Activated CD4-positive, alpha-beta T cell treated with anti-CD3 and anti-CD28 coated beads for 4 hours (primary cell): ENCODE results near the gene TMPRSS7.

Source experiments
- DNase-seq, 2 donors: peaks; one replicate each; pipeline ENCODE4 v3.0.0-alpha.2; 2020

TMPRSS7 gene

DNA sequence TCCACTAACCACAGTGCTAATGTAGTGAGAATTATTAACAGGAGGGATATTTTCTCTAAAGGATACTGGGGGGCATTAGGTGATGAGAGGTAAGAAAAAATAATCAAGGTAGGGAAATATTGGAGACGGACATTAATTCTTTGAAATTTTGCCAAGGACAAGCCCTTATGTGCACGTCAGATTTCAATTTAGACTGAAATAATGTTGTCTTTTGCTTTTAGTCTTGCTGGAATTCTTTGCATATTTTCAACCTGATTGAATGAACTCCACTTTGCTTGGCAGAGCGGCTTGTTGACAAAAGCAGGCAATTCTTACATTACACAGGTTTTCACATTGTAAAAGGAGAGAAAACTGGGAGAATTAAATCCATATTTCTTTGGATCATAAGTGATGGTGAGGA lies 26.6 kb downstream of the TMPRSS7 start:
- DNase-seq: no peak

DNA sequence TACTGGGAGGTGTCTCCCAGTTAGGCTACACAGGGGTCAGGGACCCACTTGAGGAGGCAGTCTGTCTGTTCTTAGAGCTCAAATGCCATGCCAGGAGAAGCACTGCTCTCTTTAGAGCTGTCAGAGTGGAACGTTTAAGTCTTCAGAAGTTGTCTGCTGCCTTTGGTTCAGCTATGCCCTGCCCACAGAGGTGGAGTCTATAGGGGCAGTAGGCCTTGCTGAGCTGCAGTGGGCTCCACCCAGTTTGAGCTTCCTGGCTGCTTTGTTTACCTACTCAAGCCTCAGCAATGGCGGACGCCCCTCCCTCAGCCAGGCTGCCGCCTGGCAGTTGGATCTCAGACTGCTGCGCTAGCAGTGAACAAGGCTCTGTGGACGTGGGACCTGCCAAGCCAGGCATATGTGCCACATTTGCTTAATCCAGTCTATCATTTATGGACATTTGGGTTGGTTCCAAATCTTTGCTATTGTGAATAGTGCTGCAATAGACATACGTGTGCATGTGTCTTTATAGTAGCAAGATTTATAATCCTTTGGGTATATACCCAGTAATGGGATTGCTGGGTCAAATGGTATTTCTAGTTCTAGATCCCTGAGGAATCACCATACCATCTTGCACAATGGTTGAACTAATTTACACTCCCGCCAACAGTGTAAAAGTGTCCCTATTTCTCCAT lies 38.0 kb downstream of the TMPRSS7 start:
- peak; percentile 51 to 54 for DNase-seq

DNA sequence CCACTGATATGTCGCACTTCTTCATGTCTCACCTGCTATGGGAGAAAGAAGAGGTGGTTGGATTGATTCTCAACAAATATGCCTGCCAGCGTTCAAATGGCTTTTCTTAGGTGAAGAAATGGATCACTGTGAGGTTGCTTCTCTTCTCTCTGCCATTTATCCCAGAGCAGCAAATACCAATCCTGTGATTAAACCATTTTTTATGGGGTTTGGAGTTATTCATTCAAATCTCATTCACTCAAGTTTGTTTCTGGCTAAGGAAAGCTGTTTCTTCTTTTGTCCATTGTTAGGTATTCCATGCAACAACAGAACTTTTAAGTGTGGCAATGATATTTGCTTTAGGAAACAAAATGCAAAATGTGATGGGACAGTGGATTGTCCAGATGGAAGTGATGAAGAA lies 39.5 kb downstream of the TMPRSS7 start:
- no peak for DNase-seq

DNA sequence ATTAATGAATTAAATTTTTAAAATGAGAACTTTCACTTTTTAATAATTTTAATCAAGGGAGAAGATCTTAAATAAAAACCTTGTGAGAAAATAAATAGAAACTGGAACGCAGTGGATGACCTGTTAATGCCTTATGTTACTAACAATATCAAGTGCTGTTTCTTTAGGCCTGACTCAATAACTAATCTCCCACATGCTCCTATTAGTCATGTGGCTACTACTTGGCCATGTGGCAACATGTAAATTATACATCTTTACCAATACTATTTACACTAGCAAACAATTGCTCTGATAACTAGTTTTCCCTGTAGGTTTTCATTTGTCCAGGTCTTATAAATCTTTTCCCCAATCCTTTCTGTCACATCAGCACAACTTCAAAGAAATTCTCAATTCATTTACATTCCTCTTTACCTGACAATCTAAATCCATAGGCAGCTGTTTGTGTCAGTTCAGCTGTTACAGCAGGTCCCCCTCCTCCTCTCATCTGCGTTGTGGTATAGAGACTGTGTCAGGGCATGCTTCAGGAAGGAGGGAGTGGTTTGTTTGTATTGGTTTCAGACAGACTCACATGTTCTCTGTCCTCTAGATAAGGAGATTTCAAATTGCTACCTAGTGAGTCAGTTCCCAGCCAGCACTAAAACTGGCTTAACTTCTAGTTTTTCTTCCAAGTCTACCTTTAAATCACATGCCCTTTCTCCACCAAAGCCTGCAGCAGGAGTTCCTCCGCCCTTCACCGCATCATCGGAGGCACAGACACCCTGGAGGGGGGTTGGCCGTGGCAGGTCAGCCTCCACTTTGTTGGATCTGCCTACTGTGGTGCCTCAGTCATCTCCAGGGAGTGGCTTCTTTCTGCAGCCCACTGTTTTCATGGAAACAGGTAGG lies 40.3 kb downstream of the TMPRSS7 start:
- peak in 1 of 2 donors; percentile 19 for DNase-seq

DNA sequence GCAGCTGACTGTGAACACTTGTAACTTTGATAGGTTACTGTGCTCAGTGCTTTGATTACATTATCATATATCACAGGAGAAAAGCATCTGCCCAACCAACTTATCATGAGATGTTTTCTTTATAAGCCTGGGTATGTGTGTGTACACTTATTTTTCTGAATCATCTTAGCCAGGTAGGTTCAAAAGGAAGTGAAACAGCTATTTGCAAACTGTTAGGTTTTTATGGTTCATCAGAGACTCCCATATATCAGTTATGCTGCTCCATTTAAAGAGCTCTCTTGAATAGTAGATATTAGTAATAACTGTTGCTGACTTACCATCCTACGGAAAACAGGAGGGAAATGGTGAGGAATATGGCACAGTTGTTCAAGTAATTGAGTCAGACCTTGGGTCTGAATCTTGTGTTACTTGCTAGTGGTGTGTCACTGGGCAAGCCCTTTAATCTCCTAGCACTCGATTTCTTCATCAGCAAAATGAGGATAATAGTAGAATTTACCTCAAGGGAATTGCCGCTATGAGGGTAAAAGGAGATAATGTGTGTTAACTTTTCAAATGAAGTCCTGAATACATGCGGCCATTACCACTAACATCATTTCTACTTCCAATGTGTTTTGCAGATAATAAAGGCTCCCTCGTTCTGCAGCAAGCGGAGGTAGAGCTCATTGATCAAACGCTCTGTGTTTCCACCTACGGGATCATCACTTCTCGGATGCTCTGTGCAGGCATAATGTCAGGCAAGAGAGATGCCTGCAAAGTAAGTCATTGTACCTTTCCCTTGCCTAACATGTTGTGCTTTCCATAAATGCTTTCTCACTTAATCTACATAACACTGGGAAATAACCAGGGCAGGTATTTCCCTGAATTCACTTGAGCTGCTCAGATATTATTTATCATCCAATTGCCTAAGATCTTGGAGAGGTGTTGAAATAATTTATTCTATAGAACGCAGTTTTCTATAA lies 43.9 kb downstream of the TMPRSS7 start:
- DNase-seq: no peak

DNA sequence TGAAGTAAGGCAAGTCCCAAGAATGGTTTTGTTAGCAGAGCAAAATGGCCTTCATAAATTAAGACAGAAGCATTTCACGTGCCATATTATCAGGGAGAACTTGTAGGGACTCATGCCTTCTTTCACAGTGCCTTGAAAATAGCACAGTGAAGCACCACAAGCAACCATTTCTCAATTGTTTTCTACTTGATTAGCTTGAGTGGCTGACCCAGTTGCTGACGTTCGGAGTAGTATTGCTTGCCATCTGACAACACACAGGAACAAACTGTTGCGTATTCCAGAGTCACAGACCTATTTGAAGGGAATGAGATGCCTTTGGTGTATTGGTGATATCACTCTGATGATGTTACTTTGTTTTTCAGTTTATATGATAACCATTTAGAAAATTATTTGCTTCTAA lies 48.7 kb downstream of the TMPRSS7 start:
- no peak for DNase-seq

DNA sequence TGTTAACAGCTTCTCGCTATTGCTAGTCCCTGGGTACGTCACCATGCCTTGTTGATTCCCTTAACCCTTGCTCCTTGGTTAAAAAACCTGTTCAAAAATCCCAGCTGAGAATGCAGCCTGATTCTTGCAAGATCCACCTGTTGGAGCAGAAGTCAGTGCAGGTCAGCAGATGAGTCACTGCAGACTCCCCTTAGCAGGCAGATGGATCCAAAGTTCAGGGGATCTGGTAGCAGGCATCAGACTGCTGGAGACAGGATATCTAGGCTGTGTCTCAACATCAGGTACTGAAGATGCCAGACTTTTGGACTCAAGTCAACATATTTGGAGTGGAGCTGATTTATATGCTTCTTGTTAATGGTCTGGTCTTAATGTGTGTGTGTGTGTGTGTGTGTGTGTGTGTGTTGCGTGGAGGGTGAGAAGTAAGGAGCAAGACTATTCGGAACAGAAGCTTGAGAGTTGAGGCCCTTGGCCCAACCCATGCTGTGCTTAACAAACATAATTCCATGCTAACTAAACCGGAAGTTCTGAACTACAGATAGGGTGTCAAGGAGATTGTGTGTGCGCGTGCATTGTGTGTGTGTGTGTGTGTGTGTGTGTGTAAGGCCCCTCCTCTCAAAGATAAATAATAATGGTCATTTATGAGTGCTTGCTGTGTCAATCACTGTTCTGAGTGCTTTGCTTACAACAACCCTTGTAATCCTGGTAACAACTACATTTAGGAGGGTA lies 50.6 kb downstream of the TMPRSS7 start:
- no peak for DNase-seq

DNA sequence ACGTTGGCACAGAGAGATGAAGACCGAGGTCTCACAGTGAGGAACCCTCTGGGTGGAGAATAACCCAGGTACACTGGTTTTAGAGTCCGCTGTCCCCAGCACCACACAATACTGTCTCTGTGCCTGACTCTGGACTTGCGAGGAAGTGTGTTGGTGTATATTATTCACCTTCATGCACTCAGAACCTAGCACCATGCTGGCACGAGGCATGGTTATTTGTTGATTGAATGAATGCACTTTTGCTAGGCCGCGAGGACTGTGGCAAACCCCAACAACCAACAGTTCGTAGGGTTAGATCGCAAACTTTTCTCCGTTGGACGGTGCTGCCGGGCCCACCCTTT lies 51.2 kb downstream of the TMPRSS7 start:
- DNase-seq: no peak

DNA sequence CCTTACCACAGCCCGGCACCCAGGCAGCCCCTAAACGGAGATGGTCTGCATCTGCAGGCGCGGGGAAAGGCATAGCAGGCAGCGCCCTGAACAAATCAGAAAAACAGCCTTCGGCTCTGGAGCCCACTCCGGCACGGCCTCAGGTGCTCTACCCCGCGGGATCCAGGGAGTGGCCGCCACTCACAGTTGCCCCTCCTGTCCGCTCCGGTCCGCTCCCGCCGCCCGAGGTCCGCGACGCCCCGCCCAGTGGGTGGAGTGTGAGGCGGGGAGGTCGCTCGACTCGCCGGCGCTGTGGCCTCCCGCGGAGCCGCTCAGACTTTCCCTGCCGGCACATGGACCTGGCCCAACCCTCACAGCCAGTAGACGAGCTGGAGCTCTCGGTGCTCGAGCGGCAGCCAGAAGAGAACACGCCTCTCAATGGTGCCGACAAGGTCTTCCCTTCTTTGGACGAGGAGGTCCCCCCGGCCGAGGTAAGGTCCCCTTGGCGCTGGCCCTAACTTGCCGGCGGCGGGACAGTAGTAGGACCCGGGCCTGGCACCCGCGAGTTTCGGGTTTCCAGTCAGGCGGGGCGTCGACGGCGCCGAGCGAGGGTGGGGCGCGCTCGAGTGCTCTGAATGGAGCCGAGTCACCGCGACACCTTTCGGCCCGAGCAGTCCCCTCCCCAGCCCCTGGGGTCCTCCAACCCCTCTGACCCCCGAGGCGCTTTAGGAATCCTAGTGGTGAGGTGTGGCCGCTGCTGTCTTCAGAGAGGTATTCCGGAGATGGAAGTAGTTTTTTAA lies 51.7 kb downstream of the TMPRSS7 start, which contains the start of gene C3orf52:
Gene C3orf52, plus strand, starts transcription at position 314 of the 779 bp plus-strand sequence. Its CDS starts 19 bp downstream, at position 333.
- DNase-seq: peak; percentile 42 to 49

DNA sequence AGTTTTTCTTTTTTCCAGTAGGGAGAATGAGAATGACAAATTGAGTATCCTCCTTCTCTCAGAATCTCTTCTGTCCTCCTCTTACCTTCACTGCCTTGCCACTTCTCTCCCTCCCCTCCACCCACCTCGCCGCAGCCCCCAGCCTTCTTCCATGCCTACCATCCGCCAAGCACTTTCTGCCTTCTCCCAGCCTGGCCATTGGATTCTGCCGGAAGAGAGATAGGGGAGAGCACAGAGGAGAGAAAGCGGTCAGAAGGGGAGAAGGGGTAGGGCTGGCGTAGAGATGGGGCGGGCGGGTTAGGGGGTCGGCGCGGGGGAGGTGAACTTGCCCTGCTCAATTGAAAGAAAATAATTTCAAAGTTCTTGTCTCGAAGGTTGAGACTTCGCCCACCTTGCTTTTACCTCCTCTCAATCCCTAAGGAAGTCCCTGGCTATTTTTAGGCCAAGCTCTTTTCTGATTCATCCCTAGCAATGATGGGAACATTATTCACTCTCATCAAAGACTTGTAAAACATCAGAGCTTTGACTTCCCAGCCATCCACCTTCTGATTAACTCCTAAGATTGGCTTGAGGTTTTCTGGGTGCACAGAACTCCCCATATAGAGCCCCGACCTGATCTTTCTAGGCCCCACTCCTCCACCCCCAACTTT lies 52.5 kb downstream of the TMPRSS7 start:
- no peak for DNase-seq

DNA sequence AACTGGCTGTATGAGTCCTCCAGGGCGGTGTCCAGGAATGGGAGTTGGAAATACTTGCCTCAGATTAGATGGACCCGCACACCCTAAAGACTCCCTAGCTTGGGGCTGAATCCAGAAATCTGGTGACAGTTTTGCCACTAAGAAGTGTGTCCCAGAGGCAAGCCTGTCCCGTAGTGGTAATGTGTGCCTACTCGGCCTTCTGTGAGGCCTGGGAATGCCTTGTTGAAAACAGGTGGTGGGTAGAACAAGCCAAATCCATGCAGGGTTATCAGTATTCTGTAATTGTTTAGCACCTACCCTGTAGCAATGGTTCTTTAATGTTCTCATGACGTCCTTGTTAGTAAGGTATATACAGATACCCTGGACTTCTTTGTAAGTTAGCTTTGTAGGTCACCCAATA lies 53.2 kb downstream of the TMPRSS7 start:
- DNase-seq: no peak

DNA sequence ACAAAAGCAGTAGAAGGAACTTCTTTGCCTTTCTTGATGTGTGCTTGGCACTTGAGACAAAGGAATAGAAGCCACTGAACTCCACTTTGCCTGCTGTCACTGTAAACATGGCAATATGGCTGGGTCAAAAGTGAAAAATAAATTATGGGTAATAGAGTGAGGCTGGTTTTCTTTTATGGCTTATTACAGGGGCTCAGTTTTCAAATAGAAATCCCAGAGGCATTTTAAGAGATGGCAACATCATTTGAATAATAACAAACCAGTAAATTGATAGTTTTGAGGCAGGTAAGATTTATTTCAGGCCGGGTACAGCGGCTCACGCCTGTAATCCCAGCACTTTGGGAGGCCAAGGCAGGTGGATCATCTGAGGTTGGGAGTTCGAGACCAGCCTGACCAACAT lies 54.4 kb downstream of the TMPRSS7 start:
- DNase-seq: no peak

DNA sequence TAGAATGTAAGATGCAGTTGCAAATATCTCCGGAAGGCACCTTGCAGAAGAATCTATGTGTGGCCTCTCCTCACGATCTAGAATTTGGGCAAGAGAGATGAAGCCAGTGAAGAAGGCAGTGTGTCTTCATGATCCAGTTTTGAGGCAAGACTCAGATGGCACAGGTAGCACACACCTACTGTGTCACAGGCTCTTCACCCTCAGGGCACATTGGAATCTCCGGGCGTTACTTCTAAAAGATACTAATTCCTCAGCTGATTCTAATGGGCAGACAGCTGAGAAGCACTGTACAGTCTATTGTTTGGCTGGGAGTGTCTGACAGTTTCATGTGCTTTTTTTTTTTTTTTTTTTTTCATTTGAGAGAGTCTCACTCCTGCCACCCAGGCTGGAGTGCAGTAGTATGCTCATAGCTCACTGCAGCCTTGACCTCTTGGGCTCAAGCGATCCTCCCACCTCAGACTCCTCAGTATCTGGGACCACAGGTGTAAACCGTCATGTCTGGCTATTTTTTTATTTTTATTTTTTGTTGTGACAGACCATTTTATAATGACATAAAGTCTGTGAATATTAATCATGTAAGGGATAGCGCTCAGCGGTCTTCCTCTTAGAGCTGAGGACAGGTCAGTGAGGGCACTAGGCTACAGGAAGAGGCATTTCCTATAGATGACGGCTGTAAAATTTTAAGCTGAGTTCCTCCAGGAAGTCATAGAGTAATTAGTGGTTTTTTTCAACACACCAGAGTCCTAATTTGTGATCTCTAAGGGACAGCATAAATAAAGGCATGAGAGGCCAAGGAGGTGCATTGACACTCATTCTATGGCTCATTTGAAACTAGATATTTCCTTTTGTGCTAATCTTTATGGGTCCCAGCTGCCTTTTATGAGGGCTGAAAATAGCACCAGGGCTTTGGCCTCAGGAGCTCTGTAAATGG lies 55.7 kb downstream of the TMPRSS7 start:
- DNase-seq: no peak

DNA sequence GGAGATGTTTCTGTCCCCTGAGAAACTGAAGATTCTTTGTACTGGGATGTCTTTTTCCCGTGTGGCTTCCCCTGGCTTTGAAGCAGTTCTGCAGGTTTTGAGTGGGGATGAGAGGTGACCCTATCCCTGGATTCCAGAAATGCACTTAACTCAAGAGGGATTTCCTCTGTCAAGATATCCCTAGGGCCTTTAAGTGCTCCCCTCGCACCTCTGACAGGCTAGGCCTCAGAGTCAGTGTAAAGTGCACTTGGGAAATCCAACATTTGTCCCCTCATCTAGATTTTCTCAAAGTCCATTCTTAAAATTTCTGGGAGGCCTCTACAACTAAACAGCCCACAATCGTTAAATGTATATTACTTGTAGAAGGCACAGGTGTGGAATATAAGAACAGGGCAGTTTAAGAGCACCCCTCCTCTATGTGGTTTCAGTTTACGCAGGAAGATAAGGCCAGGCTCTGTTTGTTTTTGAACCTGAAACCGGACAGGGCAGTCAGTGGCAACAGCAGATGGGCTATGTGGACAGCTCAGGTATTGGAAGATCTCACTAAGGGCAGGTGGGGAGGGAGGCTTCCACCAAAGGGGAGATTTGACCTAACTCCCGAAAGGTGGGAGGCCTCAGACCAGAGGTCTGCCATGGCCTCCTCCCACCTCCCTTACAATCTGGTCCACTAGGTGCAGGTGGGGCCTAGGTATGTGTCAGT lies 56.5 kb downstream of the TMPRSS7 start:
- DNase-seq: no peak

DNA sequence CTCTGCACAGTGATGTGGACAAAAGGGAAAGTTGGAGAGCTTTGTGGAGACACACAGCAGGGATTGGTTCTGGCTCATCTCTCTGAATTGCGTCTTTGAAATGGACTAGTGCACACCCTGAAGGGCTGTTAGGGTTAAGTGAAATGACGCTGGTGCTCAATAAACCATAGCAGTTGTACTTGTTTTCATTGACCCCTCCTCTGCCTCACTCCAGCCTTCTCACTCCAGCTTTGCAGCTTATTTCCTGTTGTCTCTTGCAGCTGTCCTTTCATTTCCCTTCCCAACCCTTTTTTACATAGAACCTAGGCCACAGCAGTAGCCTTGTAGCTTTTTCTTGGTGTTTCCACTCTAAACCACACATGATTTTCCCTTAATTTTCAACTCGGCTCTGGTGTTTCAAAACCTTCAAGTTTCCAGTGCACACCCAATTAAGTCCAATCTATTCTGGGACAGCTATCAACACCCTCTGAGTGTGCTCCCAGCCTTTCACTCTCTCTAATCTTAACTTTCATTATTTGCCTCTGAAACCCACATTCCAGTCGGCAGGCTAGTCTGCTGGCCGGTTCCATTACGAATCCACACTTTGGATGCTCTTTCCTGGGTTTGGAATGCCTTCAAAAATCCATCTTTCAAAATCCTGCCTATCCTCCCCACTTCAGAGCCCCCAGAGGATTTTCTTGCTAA lies 58.1 kb downstream of the TMPRSS7 start:
- no peak for DNase-seq

DNA sequence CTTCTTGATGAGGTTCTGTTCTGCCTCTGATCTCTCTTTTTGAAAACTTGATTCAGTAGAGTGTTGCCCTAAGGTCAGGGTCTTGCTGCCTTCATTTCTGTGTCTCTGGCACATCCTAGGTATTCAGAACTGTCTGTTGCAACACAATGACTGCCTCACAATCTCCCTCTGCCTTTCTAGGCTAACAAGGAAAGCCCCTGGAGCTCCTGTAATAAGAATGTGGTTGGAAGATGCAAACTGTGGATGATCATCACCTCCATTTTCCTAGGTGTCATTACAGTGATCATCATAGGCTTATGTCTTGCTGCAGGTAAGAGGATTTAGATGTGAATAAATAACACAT lies 58.6 kb downstream of the TMPRSS7 start:
- DNase-seq: no peak

DNA sequence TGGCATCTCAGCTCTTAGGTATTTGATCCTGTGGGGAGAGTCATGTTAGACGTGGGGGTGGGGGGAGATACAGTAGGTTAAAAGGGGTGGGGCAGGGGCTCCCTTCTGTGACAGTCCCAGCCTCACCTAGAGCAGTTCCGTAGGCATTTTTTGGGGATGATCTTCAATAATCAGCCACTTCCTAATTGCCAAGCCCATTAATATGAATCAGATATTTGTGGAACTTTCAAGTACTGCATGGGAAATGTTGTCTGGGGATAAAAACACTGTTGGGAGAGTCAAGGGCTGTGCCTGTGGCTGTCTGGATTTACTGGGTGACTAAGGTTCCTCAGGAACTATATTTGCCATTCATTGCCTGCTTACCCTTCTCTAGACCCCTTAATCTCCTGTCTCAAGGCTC lies 61.2 kb downstream of the TMPRSS7 start:
- DNase-seq: no peak

DNA sequence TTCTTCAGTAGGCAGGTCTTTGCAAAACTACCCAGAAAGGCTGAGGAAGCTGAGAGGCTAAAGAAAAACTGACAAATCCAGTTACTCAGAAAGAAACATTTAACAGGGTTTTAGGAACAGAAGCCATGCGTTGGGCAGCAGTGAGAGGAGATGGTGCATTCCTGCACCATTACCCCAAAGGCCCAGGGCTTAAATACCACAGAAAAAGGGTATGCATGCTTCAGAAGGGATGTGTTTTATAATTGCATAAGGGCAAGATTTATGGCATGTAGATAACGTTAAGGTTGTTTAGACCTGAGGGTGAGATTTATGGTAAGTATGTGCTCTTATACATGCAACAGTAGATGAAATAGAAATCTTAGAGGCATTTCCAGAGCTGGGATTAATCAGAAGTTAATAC lies 61.6 kb downstream of the TMPRSS7 start:
- DNase-seq: no peak

DNA sequence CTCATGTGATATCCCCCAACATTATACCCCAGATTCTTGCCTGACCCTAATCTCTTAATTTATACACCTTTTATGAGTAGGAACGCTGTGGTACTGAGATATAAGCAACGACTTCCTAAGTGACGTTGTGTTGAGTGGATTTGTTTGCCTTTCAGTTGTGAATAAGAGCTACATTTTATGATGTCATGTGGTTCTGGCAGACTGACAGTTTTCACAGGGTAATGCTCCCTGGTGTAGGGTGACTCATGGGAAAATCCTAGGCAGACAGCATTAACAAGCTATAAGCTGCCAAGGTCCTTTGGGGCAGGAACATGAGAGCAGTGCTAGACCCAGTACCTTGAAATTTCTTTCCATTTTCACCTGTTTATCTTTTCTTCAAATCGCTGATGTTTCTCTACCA lies 62.8 kb downstream of the TMPRSS7 start:
- peak in 1 of 2 donors; percentile 28 for DNase-seq
